Tibial nerve (tissue), 4 donors: ENCODE measurements around the gene ZDBF2. TPM values are rescaled to one million over a fixed set of nuclear protein-coding genes. Genes with fewer than 3 reads are reported as not detected.
"Not testable (repeated sequence)": the region's sequence is repeated elsewhere in the genome, so short reads cannot be mapped to it uniquely, and the experiment has no call there.

ENCODE experiments used
- DNase-seq, 2 donors: peaks; one replicate each; pipeline ENCODE4 v3.0.0-alpha.2; 2019; ENCODE audit warnings: low spot score in 2 of 2
- H3K27ac ChIP-seq, 4 donors: fragments of 200-600 bp; sonication (generic) in 3 of 4; one replicate each; pipeline ENCODE4 v1.5.1; 2017 to 2019; ENCODE audit warnings: mild to moderate bottlenecking in 1 of 4
- H3K27me3 ChIP-seq, 2 donors: fragments of 200-600 bp; sonication (generic) in 1 of 2; one replicate each; pipeline versions ENCODE4 v1.5.1 to v1.6.0; 2017 to 2019
- H3K36me3 ChIP-seq, 3 donors: fragments of 200-600 bp; sonication (generic); one replicate each; pipeline ENCODE4 v1.5.1; 2018 to 2019
- H3K4me1 ChIP-seq, 4 donors: fragments of 200-600 bp; sonication (generic) in 3 of 4; one replicate each; pipeline ENCODE4 v1.5.1; 2017 to 2019
- H3K4me3 ChIP-seq, 4 donors: fragments of 200-600 bp; sonication (generic) in 3 of 4; one replicate each; pipeline ENCODE4 v1.5.1; 2017 to 2019; ENCODE audit warnings: mild to moderate bottlenecking in 1 of 4, moderate library complexity in 1 of 4
- H3K9me3 ChIP-seq, 4 donors: fragments of 200-600 bp; sonication (generic) in 3 of 4; one replicate each; pipeline ENCODE4 v1.5.1; 2017 to 2019
- CTCF ChIP-seq, 5 experiments: fragments of 200-600 bp in 3 of 5; fragments of 450-650 bp in 2 of 5; sonication (generic) in 3 of 5; IDR thresholded peaks; one replicate each; pipeline ENCODE4 v1.5.1; 2016 to 2019; ENCODE audit warnings: antibody characterized with exemption in 5 of 5, mild to moderate bottlenecking in 3 of 5, moderate library complexity in 2 of 5
- EP300 ChIP-seq, 2 donors: sonication (generic); formaldehyde crosslinking; IDR thresholded peaks; one replicate each; pipeline ENCODE4 v1.6.1; 2017; ENCODE audit warnings: antibody characterized with exemption in 2 of 2, mild to moderate bottlenecking in 1 of 2
- POLR2A ChIP-seq, 2 donors: fragments of 450-650 bp; IDR thresholded peaks; one replicate each; pipeline ENCODE4 v1.6.1; 2017; ENCODE audit warnings: antibody characterized with exemption in 2 of 2, mild to moderate bottlenecking in 2 of 2, moderate library complexity in 2 of 2
- WGBS, 2 donors: methylation state at CpG; one replicate each; pipeline ENCODE4 v1.1.5; 2018; 5-methylcytosine and 5-hydroxymethylcytosine counted together
- total RNA-seq, 4 donors: library from RNA; depleted of rRNA; stranded (reverse); fragments of >200 nt; gene quantifications; one replicate each; pipeline ENCODE4 v1.1.0, GENCODE V29; 2016

The ZDBF2 gene
- total RNA-seq, 4 donors from 2014 or later, result 9.0 to 16.1 (median 13.0) TPM

GRCh38 chr2:206256706-206257205 is 17.7 kb upstream of the ZDBF2 start:
- H3K27ac ChIP-seq, result no peak overlapping the region
- no peaks in the 10 kb centered on the region for H3K4me1 ChIP-seq
- WGBS, 2 donors, result 30 to 34% methylated on average over 7 of the region's 7 CpGs
- peaks cover 0 to 10% (median 0%) of the 10 kb centered on the region in 4 donors for H3K9me3 ChIP-seq
- no peak overlapping the region for H3K4me3 ChIP-seq
- TF ChIP-seq EP300 (IDR thresholded peaks at IDR 0.05), result no peak
- no peak for TF ChIP-seq CTCF (IDR thresholded peaks at IDR 0.05)
- TF ChIP-seq POLR2A (IDR thresholded peaks at IDR 0.05), result no peak
- H3K27me3 ChIP-seq, result peaks cover 0 to 95% of the 10 kb centered on the region in 2 donors
- no peak for DNase-seq
- no peaks in the 10 kb centered on the region for H3K36me3 ChIP-seq

DNA sequence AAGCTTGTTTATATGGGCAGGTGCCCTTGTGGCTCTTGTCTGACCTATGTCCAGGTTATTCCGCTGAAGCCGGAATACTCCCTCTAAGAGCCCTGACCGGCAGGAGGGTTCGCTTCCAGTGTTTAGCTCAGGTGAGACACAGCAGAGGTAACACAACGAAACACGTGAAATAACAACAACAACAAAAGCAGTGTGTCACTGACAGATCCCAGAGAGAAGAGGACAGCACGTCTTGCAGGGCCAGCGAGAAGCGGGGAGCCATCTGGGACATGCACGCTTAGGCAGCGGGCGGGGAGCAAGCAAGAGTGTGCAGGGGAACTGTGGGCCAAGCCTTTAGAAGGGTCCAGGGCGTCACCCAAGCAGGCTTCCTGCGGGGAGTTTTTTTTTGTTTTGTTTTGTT is 17.1 kb upstream of the ZDBF2 start:
- Histone ChIP-seq H3K4me3 (no peak overlapping the region), H3K9me3 (peaks cover 0 to 10% (median 0%) of the 10 kb centered on the region in 4 donors), H3K36me3 (no peaks in the 10 kb centered on the region), H3K27me3 (peaks cover 0 to 95% of the 10 kb centered on the region in 2 donors), H3K27ac (no peak overlapping the region), H3K4me1 (no peaks in the 10 kb centered on the region)
- TF ChIP-seq CTCF (IDR thresholded peaks at IDR 0.05), result no peak
- no peak for TF ChIP-seq EP300 (IDR thresholded peaks at IDR 0.05)
- no peak for TF ChIP-seq POLR2A (IDR thresholded peaks at IDR 0.05)
- DNase-seq, result no peak
- WGBS, 2 donors, result 30 to 58% methylated on average over 14 of the region's 14 CpGs

GRCh38 chr2:206257861-206258260 is 16.6 kb upstream of the ZDBF2 start:
- no peak overlapping the region for H3K27ac ChIP-seq
- H3K4me1 ChIP-seq, result no peaks in the 10 kb centered on the region
- no peaks in the 10 kb centered on the region for H3K36me3 ChIP-seq
- DNase-seq, result no peak
- peaks cover 0 to 95% of the 10 kb centered on the region in 2 donors for H3K27me3 ChIP-seq
- TF ChIP-seq POLR2A (IDR thresholded peaks at IDR 0.05) (no peak), CTCF (IDR thresholded peaks at IDR 0.05) (no peak), EP300 (IDR thresholded peaks at IDR 0.05) (no peak)
- no peak overlapping the region for H3K4me3 ChIP-seq
- peaks cover 0 to 10% (median 0%) of the 10 kb centered on the region in 4 donors for H3K9me3 ChIP-seq
- 46 to 47% methylated on average over 5 to 7 of the region's 7 CpGs for WGBS, 2 donors

GRCh38 chr2:206258615-206259014 is 15.8 kb upstream of the ZDBF2 start:
- peaks cover 0 to 95% of the 10 kb centered on the region in 2 donors for H3K27me3 ChIP-seq
- DNase-seq, H3K36me3 ChIP-seq, H3K9me3 ChIP-seq, H3K4me3 ChIP-seq, H3K4me1 ChIP-seq, H3K27ac ChIP-seq: not testable (repeated sequence)
- 51 to 65% methylated on average over 8 of the region's 8 CpGs for WGBS, 2 donors

DNA sequence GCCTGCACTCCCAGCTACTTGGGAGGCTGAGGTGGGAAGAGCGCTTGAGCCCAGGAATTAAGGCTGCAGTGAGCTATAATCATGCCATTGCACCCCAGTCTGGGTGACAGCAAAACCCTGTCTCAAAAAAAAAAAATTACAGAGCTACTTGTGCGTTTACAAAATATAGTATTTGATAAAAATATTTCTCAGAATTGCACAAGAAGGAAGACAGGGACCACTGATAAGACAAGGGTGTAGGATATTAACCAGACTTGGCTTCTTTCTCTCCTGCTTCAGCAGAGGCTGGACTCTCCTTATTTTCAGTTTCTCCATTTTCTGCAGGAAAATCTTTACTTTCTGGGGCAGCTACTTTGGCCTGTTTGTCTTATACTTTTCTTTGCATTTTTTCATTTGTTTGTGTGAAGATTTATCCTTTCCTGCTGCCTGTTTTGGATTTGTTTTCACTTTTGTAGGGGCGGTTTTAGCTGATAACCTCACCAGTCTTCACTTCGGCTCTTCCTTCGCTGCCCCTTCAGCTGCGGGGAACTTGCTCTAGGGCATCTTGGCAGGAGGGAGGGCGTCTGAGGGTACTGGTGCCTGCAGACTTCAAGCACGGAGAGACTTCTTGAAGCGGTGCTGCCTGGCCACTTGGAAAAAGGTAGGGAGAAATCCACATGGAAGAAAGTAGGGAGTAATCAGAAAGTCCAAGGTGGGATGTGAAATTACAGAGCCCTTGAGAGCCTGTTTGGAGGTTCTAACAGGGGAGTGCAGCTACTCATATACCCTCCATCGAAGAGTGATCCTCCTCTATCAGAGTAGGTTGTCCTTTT is 14.9 kb upstream of the ZDBF2 start:
- H3K9me3 ChIP-seq, result no peaks in the 10 kb centered on the region
- H3K27ac ChIP-seq, result no peak overlapping the region
- TF ChIP-seq POLR2A (IDR thresholded peaks at IDR 0.05) (no peak), EP300 (IDR thresholded peaks at IDR 0.05) (no peak), CTCF (IDR thresholded peaks at IDR 0.05) (no peak)
- peaks cover 0 to 96% of the 10 kb centered on the region in 2 donors for H3K27me3 ChIP-seq
- WGBS, 2 donors, result 39 to 41% methylated on average over 10 of the region's 10 CpGs
- DNase-seq, result no peak
- H3K4me1 ChIP-seq, result peaks cover 0 to 7% (median 0%) of the 10 kb centered on the region in 4 donors
- H3K4me3 ChIP-seq, result no peak overlapping the region
- H3K36me3 ChIP-seq, result no peaks in the 10 kb centered on the region
